ENCODE results near the gene STX11.
"Not testable (repeated sequence)": the region's sequence is repeated elsewhere in the genome, so short reads cannot be mapped to it uniquely, and the experiment has no call there.

DNA sequence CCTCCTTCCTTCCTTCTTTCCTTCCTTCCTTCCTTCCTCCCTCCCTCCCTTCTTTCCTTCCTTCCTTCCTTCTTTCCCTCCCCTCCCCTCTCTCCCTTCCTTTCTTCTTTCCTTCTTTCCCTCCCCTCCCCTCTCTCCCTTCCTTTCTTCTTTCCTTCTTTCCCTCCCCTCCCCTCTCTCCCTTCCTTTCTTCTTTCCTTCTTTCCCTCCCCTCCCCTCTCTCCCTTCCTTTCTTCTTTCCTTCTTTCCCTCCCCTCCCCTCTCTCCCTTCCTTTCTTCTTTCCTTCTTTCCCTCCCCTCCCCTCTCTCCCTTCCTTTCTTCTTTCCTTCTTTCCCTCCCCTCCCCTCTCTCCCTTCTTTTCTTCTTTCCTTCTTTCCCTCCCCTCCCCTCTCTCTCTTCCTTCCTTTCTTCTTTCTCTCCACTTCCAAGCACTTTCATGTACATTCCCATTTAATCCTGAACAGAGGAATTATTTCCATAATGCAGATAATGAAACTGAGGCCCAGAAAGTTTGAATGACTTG is 18.1 kb upstream of the STX11 start:
- TF ChIP-seq, protein P1, sequence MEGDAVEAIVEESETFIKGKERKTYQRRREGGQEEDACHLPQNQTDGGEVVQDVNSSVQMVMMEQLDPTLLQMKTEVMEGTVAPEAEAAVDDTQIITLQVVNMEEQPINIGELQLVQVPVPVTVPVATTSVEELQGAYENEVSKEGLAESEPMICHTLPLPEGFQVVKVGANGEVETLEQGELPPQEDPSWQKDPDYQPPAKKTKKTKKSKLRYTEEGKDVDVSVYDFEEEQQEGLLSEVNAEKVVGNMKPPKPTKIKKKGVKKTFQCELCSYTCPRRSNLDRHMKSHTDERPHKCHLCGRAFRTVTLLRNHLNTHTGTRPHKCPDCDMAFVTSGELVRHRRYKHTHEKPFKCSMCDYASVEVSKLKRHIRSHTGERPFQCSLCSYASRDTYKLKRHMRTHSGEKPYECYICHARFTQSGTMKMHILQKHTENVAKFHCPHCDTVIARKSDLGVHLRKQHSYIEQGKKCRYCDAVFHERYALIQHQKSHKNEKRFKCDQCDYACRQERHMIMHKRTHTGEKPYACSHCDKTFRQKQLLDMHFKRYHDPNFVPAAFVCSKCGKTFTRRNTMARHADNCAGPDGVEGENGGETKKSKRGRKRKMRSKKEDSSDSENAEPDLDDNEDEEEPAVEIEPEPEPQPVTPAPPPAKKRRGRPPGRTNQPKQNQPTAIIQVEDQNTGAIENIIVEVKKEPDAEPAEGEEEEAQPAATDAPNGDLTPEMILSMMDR (IDR thresholded peaks at IDR 0.05), result not testable (repeated sequence)
- TF ChIP-seq POLR2AphosphoS5, TCF7L2 (IDR thresholded peaks at IDR 0.05; ENCODE audit: low read depth, low read length): not testable (repeated sequence)
- TF ChIP-seq, protein P2, sequence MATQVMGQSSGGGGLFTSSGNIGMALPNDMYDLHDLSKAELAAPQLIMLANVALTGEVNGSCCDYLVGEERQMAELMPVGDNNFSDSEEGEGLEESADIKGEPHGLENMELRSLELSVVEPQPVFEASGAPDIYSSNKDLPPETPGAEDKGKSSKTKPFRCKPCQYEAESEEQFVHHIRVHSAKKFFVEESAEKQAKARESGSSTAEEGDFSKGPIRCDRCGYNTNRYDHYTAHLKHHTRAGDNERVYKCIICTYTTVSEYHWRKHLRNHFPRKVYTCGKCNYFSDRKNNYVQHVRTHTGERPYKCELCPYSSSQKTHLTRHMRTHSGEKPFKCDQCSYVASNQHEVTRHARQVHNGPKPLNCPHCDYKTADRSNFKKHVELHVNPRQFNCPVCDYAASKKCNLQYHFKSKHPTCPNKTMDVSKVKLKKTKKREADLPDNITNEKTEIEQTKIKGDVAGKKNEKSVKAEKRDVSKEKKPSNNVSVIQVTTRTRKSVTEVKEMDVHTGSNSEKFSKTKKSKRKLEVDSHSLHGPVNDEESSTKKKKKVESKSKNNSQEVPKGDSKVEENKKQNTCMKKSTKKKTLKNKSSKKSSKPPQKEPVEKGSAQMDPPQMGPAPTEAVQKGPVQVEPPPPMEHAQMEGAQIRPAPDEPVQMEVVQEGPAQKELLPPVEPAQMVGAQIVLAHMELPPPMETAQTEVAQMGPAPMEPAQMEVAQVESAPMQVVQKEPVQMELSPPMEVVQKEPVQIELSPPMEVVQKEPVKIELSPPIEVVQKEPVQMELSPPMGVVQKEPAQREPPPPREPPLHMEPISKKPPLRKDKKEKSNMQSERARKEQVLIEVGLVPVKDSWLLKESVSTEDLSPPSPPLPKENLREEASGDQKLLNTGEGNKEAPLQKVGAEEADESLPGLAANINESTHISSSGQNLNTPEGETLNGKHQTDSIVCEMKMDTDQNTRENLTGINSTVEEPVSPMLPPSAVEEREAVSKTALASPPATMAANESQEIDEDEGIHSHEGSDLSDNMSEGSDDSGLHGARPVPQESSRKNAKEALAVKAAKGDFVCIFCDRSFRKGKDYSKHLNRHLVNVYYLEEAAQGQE (IDR thresholded peaks at IDR 0.05; ENCODE audit: insufficient read depth in 1 of 2, low read depth in 2 of 2, low read length in 1 of 2), result not testable (repeated sequence)

All from Panc1 (cell line).